GM18508 (cell line): ENCODE data around the gene GPHN.

Experiments used
- ATAC-seq: cut with Tn5 transposase; IDR thresholded peaks from one replicate; pipeline ENCODE4 v1.9.1; 2021; ENCODE audit warnings: moderate number of reproducible peaks; ENCODE audit not compliant: insufficient read depth, unreplicated experiment

Gene GPHN

GRCh38 chr14:67187826-67188225 is 679.9 kb downstream of the GPHN start:
- no peak for ATAC-seq

GRCh38 chr14:67188326-67188725 is 680.4 kb downstream of the GPHN start:
- ATAC-seq: no peak

- no peak for ATAC-seq
Observed at GRCh38 chr14:67191768-67192290, 683.9 kb downstream of the GPHN start.

- no peak for ATAC-seq
Observed at GRCh38 chr14:67192366-67192765, 684.4 kb downstream of the GPHN start.

- no peak for ATAC-seq
Observed at GRCh38 chr14:67195279-67195678, 687.3 kb downstream of the GPHN start.

GRCh38 chr14:67199016-67199415 is 691.1 kb downstream of the GPHN start:
- ATAC-seq: no peak

GRCh38 chr14:67207810-67208209 is 699.9 kb downstream of the GPHN start:
- ATAC-seq: no peak

- no peak for ATAC-seq
Observed at GRCh38 chr14:67218126-67218525, 710.2 kb downstream of the GPHN start.

- ATAC-seq: no peak
Observed at GRCh38 chr14:67221248-67221981, 713.5 kb downstream of the GPHN start.

- ATAC-seq: no peak
Observed at GRCh38 chr14:67221982-67222328, 714.0 kb downstream of the GPHN start.

- no peak for ATAC-seq
Observed at GRCh38 chr14:67225523-67225922, 717.6 kb downstream of the GPHN start.

GRCh38 chr14:67228325-67228984 is 720.5 kb downstream of the GPHN start:
- no peak for ATAC-seq
